Mammary epithelial cell (primary cell): Measurements from ENCODE around the gene MYO16.

Source experiments
- EZH2 ChIP-seq: IDR thresholded peaks from 2 replicates; pipeline ENCODE4 v1.6.1; 2012; ENCODE audit warnings: low read length, inconsistent platforms, borderline replicate concordance
- TF ChIP-seq, protein P1 (sequence below), 2 donors: IDR thresholded peaks in 1 of 2; conservative IDR thresholded peaks in 1 of 2; 2 replicates each; pipeline ENCODE4 v1.5.1; 2011 to 2012; ENCODE audit warnings: inconsistent platforms in 2 of 2, low read length in 2 of 2, mild to moderate bottlenecking in 2 of 2, control low read depth in 1 of 2, low read depth in 1 of 2; ENCODE audit not compliant: insufficient read depth in 1 of 2; ENCODE audit errors: extremely low read depth in 1 of 2

DNA sequence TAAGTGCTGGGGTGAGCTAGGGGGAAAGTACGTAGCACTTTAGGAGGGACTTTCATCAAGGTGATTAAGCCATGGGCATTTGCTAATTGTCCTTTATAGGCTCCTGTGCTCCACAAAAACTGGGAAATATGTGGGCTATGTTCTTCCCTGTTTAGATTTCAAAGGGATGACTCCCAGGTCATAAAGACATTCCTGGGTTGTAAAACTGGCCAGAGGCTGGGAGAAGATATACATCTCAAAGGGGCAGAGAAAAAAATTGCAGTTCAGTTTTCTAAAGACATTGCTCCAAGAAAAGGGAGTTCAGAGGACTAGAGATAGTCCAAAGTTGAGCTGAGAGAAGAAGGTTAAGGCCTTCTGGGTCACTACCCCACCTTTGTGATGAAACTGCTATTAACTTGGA is 204.8 kb downstream of the MYO16 start:
- TF ChIP-seq, protein P1, sequence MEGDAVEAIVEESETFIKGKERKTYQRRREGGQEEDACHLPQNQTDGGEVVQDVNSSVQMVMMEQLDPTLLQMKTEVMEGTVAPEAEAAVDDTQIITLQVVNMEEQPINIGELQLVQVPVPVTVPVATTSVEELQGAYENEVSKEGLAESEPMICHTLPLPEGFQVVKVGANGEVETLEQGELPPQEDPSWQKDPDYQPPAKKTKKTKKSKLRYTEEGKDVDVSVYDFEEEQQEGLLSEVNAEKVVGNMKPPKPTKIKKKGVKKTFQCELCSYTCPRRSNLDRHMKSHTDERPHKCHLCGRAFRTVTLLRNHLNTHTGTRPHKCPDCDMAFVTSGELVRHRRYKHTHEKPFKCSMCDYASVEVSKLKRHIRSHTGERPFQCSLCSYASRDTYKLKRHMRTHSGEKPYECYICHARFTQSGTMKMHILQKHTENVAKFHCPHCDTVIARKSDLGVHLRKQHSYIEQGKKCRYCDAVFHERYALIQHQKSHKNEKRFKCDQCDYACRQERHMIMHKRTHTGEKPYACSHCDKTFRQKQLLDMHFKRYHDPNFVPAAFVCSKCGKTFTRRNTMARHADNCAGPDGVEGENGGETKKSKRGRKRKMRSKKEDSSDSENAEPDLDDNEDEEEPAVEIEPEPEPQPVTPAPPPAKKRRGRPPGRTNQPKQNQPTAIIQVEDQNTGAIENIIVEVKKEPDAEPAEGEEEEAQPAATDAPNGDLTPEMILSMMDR (conservative IDR thresholded peaks at IDR 0.05 in 1 of 2, IDR thresholded peaks at IDR 0.05 in 1 of 2; ENCODE audit: extremely low read depth in 1 of 2, insufficient read depth in 1 of 2, low read depth in 1 of 2, low read length in 2 of 2), result no peak
- no peak for TF ChIP-seq EZH2
